OCI-LY7 (cell line): ENCODE results near the gene FANCC. TPM values are rescaled to one million over a fixed set of nuclear protein-coding genes. Genes with fewer than 3 reads are reported as not detected.

Experiments used
- BruUV-seq: library from RNA; stranded (reverse); fragments of 400-500 nt; replicated peaks from 2 replicates; lab custom pipeline; 2021; lab: Mats Ljungman, UMichigan
- CTCF ChIA-PET: fragments of 300-600 bp; sonication (Branson Sonifier 250); formaldehyde crosslinking; loops from one replicate; lab custom pipeline; 2022; ENCODE audit warnings: antibody characterized with exemption; ENCODE audit not compliant: unreplicated experiment; lab: Charles Lee
- POLR2A ChIA-PET: fragments of 300-600 bp; sonication (Branson Sonifier 250); formaldehyde crosslinking; loops from one replicate; lab custom pipeline; 2022; ENCODE audit warnings: antibody characterized with exemption; lab: Charles Lee
- DNase-seq: peaks from one replicate; pipeline ENCODE4 v3.0.0-alpha.2; 2015; ENCODE audit warnings: low spot score
- H2AFZ ChIP-seq: fragments of 200-600 bp; sonication (generic), shearing (Covaris generic); 2 replicates; pipeline ENCODE4 v1.6.1; 2014; ENCODE audit warnings: mild to moderate bottlenecking, antibody characterized with exemption, low read length, moderate library complexity
- H3K27ac ChIP-seq: fragments of 200-600 bp; sonication (generic); 2 replicates; pipeline ENCODE4 v1.5.1; 2014; ENCODE audit warnings: mixed run types, low read depth, mild to moderate bottlenecking, moderate library complexity, low read length, inconsistent platforms; ENCODE audit not compliant: poor library complexity, severe bottlenecking
- H3K36me3 ChIP-seq: fragments of 200-600 bp; sonication (generic); 2 replicates; pipeline ENCODE4 v1.6.1; 2014; ENCODE audit warnings: mild to moderate bottlenecking, antibody characterized with exemption, low read length, moderate library complexity, mixed read lengths; ENCODE audit not compliant: insufficient read depth
- H3K4me1 ChIP-seq: fragments of 200-600 bp; sonication (generic); 2 replicates; pipeline ENCODE4 v1.5.1; 2014; ENCODE audit warnings: mild to moderate bottlenecking, low read length; ENCODE audit not compliant: insufficient read depth, poor library complexity, severe bottlenecking
- H3K4me2 ChIP-seq: fragments of 200-600 bp; sonication (generic); 2 replicates; pipeline ENCODE4 v1.6.1; 2014; ENCODE audit warnings: mild to moderate bottlenecking, low read length
- H3K4me3 ChIP-seq: fragments of 200-600 bp; sonication (generic); 2 replicates; pipeline ENCODE4 v1.5.1; 2014; ENCODE audit warnings: mild to moderate bottlenecking, low read depth, low read length; ENCODE audit not compliant: poor library complexity, severe bottlenecking
- H3K79me2 ChIP-seq: fragments of 200-600 bp; sonication (generic); 2 replicates; pipeline ENCODE4 v1.6.1; 2016; ENCODE audit warnings: low read depth, mild to moderate bottlenecking, low read length, moderate library complexity, mixed read lengths; ENCODE audit not compliant: insufficient read depth
- H3K9me2 ChIP-seq: fragments of 200-600 bp; sonication (generic); 2 replicates; pipeline ENCODE4 v1.6.1; 2016; ENCODE audit warnings: mild to moderate bottlenecking, low read length, mixed read lengths; ENCODE audit not compliant: insufficient read depth
- H3K9me3 ChIP-seq: fragments of 200-600 bp; sonication (generic); 2 replicates; pipeline ENCODE4 v1.6.1; 2014; ENCODE audit warnings: mild to moderate bottlenecking, mixed run types, low read length, mixed read lengths
- H4K20me1 ChIP-seq: fragments of 200-600 bp; sonication (generic); 2 replicates; pipeline ENCODE4 v1.6.1; 2014; ENCODE audit warnings: mild to moderate bottlenecking, antibody characterized with exemption, low read length, moderate library complexity, mixed read lengths; ENCODE audit not compliant: insufficient read depth
- CTCF ChIP-seq: fragments of 200-600 bp; sonication (generic); conservative IDR thresholded peaks from 2 replicates; pipeline ENCODE4 v1.5.1; 2014; ENCODE audit warnings: mild to moderate bottlenecking, antibody characterized with exemption, low read length, moderate library complexity, mixed read lengths
- EZH2phosphoT487 ChIP-seq: fragments of 200-600 bp; sonication (generic); IDR thresholded peaks from 2 replicates; pipeline ENCODE4 v1.6.1; 2018; ENCODE audit warnings: low read depth, borderline replicate concordance, mild to moderate bottlenecking, mixed run types, antibody characterized with exemption, low read length, moderate library complexity, mixed read lengths
- intact Hi-C: fragments of 100-400 bp; cut with micrococcal nuclease; formaldehyde crosslinking; loops from one replicate; pipeline ENCODE4 v1.10.0; 2022; ENCODE audit not compliant: unreplicated experiment
- total RNA-seq, 2 experiments: library from RNA; depleted of rRNA in 1 of 2; stranded (reverse); fragments of >200 nt in 1 of 2; shearing (Covaris generic) in 1 of 2; gene quantifications; 2 replicates each; pipeline ENCODE4 v1.2.3, GENCODE V29; 2014 to 2022

The FANCC gene
- total RNA-seq, 2 experiments from 2014 or later: 13.9 to 28.7 TPM

- Histone ChIP-seq H3K9me2 (no peaks in the 10 kb centered on the region), H3K36me3 (no peaks in the 10 kb centered on the region), H3K79me2 (no peaks in the 10 kb centered on the region), H4K20me1 (no peaks in the 10 kb centered on the region), H3K4me2 (no peak overlapping the region), H3K4me1 (no peaks in the 10 kb centered on the region), H2AFZ (no peak overlapping the region), H3K4me3 (no peak overlapping the region), H3K9me3 (no peaks in the 10 kb centered on the region), H3K27ac (no peak overlapping the region)
- no TSS peak for BruUV-seq
- no peak for DNase-seq
- ChIA-PET CTCF (no interaction called here), POLR2A (interaction anchor here (0.7 kb wide), 1 partner anchor 1149 kb away, joined by 5 read pairs; no protein-coding TSS in a partner anchor)
- intact Hi-C loops: no loop called here
- no peak for TF ChIP-seq EZH2phosphoT487
- TF ChIP-seq CTCF: no peak
These were observed 233.1 kb downstream of the FANCC start for GRCh38 chr9:95084254-95084934.

- ChIA-PET CTCF (no interaction called here), POLR2A (no interaction called here)
- Histone ChIP-seq H3K9me3 (no peaks in the 10 kb centered on the region), H2AFZ (no peak overlapping the region), H3K27ac (no peak overlapping the region), H3K4me1 (no peaks in the 10 kb centered on the region), H4K20me1 (no peaks in the 10 kb centered on the region), H3K9me2 (no peaks in the 10 kb centered on the region), H3K79me2 (no peaks in the 10 kb centered on the region), H3K4me2 (no peak overlapping the region), H3K4me3 (no peak overlapping the region), H3K36me3 (no peaks in the 10 kb centered on the region)
- BruUV-seq: no TSS peak
- TF ChIP-seq EZH2phosphoT487 (no peak), CTCF (no peak)
- intact Hi-C loops: no loop called here
- no peak for DNase-seq
These were observed 234.3 kb downstream of the FANCC start for GRCh38 chr9:95083086-95083768.
